Cardiac muscle cell (in vitro differentiated cells and primary cell): Measurements from ENCODE around the gene EWSR1. TPM values are rescaled to one million over a fixed set of nuclear protein-coding genes. Genes with fewer than 3 reads are reported as not detected.
"Not testable (repeated sequence)": the region's sequence is repeated elsewhere in the genome, so short reads cannot be mapped to it uniquely, and the experiment has no call there.

Experiments used
- DNase-seq, 2 donors: peaks; one replicate each; pipeline versions ENCODE4 v3.0.0 to v3.0.0-alpha.2; 2010 to 2017; ENCODE audit warnings: low read depth in 1 of 2, low spot score in 1 of 2
- H3K27ac ChIP-seq: fragments of 200-600 bp; sonication (generic); 2 replicates; pipeline ENCODE4 v1.5.1; 2016
- H3K27me3 ChIP-seq: fragments of 200-600 bp; sonication (generic); 2 replicates; pipeline ENCODE4 v1.6.0; 2016; ENCODE audit warnings: control low read depth
- H3K36me3 ChIP-seq: fragments of 200-600 bp; sonication (generic); 2 replicates; pipeline ENCODE4 v1.5.1; 2016; ENCODE audit warnings: control low read depth
- H3K4me1 ChIP-seq: fragments of 200-600 bp; sonication (generic); 2 replicates; pipeline ENCODE4 v1.8.1; 2017; ENCODE audit warnings: low read depth, mild to moderate bottlenecking, mixed run types
- H3K4me3 ChIP-seq: fragments of 200-600 bp; sonication (generic); 2 replicates; pipeline ENCODE4 v1.5.1; 2016; ENCODE audit warnings: mild to moderate bottlenecking
- H3K9me3 ChIP-seq: fragments of 200-600 bp; sonication (generic); 2 replicates; pipeline ENCODE4 v1.5.1; 2017; ENCODE audit warnings: low read depth, mild to moderate bottlenecking, control low read depth
- polyA plus RNA-seq: library from polyadenylated mRNA; unstranded; fragments of >200 nt; fragmentation: Nextera tagmentation; extraction: Ambion mirVana; gene quantifications from 2 replicates; pipeline ENCODE4 v1.2.1, GENCODE V29; 2016
- total RNA-seq: library from RNA; depleted of rRNA; stranded (reverse); fragments of >200 nt; gene quantifications from 2 replicates; pipeline ENCODE4 v1.2.3, GENCODE V29; 2016
- TF ChIP-seq, protein P1 (sequence below): IDR thresholded peaks from 2 replicates; pipeline ENCODE4 v1.5.1; 2012; ENCODE audit warnings: low read depth, mild to moderate bottlenecking, low read length

Gene EWSR1
- total and polyA plus RNA-seq, 2 experiments from 2014 or later = 266 to 349 TPM

DNA sequence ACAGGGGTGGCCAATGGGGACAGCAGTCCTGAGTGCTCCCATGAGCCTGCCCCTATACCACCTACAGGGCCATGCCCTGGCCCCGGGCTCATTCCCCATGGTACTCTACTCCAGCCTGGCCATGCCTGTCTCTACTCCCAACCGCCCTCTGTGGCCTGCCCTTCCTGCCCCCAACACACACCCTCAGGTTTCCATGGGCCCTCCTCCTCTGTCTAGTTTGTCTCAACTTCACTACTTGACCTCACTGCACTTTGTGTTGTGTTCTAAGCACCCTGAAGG, 73.7 kb downstream of the EWSR1 start:
- Histone ChIP-seq H3K27ac (peak overlapping the region; percentile 65), H3K4me1 (peaks cover 30% of the 10 kb centered on the region), H3K27me3 (no peaks in the 10 kb centered on the region), H3K36me3 (peaks cover 29% of the 10 kb centered on the region), H3K9me3 (no peaks in the 10 kb centered on the region), H3K4me3 (no peak overlapping the region)
- TF ChIP-seq, protein P1, sequence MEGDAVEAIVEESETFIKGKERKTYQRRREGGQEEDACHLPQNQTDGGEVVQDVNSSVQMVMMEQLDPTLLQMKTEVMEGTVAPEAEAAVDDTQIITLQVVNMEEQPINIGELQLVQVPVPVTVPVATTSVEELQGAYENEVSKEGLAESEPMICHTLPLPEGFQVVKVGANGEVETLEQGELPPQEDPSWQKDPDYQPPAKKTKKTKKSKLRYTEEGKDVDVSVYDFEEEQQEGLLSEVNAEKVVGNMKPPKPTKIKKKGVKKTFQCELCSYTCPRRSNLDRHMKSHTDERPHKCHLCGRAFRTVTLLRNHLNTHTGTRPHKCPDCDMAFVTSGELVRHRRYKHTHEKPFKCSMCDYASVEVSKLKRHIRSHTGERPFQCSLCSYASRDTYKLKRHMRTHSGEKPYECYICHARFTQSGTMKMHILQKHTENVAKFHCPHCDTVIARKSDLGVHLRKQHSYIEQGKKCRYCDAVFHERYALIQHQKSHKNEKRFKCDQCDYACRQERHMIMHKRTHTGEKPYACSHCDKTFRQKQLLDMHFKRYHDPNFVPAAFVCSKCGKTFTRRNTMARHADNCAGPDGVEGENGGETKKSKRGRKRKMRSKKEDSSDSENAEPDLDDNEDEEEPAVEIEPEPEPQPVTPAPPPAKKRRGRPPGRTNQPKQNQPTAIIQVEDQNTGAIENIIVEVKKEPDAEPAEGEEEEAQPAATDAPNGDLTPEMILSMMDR = no peak
- DNase-seq = no peak

DNA sequence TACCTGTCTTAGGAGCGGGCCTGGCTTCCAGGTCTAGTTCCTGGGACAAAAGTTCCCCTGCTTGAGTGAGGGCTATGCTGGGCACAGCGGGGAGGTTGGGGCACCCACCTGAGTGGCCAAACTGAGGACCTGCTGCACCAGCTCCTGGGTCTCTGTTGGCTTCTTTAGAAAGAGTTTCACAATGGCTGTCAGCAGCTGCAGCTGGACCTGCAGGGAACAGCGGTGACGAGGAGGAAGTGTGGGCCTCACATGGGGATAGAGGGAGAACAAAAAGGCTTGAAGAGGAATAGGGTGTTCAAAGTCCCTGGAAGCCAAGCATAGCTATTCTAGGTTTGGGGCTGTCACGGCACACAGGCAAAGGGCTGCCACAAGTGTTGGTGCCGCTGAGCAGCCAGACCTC, 74.1 kb downstream of the EWSR1 start:
- TF ChIP-seq, protein P1 = no peak
- Histone ChIP-seq H3K9me3 (no peaks in the 10 kb centered on the region), H3K4me1 (peaks cover 30% of the 10 kb centered on the region), H3K27me3 (no peaks in the 10 kb centered on the region), H3K36me3 (peaks cover 30% of the 10 kb centered on the region), H3K27ac (peak overlapping the region; percentile 65), H3K4me3 (no peak overlapping the region)
- DNase-seq = no peak

DNA sequence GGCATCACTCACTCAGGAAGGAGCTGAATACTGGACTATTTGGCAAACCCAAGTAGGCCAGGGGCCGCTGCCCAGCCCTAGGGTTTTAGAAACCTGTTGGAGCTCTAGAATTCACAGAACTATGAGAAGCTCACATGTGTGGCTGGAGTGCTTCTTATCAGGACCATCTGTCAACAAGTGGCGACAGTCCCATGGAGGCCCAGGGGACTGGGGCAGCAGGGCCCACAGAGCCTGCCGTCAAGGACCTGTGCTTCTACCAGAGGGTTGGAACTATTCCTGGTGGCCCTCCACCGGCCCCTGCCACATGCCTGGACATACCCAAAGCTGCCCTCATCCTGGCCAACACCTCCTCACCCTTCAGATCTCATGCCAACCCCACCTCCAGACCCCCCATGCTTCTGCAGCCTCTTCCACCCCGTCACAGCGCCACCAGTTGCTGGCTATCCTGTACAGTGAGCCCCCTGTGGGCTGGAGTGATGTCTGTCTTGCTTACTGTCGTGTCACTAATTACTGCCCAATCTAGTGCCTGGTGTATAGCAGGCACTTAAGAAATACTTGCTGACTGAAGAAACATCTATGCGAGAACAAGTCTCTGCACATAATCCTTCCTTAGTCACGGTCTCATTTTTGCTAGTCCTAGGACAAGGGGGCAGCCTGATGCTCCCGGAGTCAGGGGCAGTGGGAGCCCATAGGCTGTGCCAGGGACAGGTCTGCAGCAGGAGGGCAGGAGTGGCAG, 74.7 kb downstream of the EWSR1 start:
- DNase-seq = peak in 1 of 2 donors; percentile 64
- Histone ChIP-seq H3K27ac (peak overlapping the region; percentile 65), H3K4me3 (no peak overlapping the region), H3K4me1 (peaks cover 30% of the 10 kb centered on the region), H3K27me3 (no peaks in the 10 kb centered on the region), H3K9me3 (no peaks in the 10 kb centered on the region), H3K36me3 (peaks cover 34% of the 10 kb centered on the region)
- TF ChIP-seq, protein P1 = no peak

DNA sequence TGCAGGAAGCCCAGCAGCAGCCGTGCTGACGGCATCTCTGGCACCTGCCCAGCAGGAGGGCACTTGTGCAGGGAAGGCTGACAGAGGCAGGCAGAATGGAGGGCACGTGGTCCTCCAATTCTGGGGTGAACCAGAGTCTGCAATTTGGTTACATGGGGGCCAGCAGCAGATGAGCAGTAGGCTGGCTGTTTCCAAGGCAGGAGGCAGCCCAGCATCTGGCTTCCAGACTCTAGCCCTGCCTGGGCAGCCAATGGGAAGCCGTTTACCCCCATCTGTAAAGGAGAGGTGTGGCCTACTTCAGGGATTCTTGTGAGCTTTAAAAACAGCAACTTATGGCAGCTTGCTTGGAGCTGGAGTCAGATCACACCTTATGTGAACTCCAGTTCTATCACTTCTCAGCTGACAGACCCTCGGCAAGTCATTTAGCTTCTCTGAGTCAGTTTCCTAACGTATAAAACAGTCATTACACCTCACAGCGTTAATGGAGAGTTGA, 75.3 kb downstream of the EWSR1 start:
- no peaks in the 10 kb centered on the region for H3K9me3 ChIP-seq
- H3K4me3 ChIP-seq = no peak overlapping the region
- peak overlapping the region; percentile 65 for H3K27ac ChIP-seq
- peaks cover 33% of the 10 kb centered on the region for H3K36me3 ChIP-seq
- DNase-seq = peak; percentile 29 to 49
- no peaks in the 10 kb centered on the region for H3K27me3 ChIP-seq
- TF ChIP-seq, protein P1 = no peak
- H3K4me1 ChIP-seq = peaks cover 30% of the 10 kb centered on the region

DNA sequence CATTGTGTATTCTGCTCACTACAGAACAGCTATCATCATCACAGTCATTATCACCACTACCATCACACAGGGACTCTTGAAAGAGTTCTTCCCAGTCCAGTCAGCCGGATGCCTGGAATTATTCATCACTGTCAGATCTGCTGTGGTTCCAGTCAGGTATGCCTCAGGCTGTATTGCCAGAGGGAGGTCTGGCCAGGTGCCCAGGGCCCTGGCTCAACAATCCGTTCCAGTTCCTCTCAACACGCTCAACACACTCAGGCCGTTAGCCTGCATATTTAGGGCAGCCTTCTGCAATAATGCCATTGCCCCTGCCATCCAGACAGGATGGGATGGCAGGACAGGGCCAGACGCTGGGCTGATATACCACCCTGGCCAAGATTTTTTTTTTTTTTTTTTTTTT, 76.1 kb downstream of the EWSR1 start:
- TF ChIP-seq, protein P1 = no peak
- Histone ChIP-seq H3K9me3 (no peaks in the 10 kb centered on the region), H3K36me3 (peaks cover 34% of the 10 kb centered on the region), H3K27ac (peak overlapping the region; percentile 65), H3K27me3 (no peaks in the 10 kb centered on the region), H3K4me1 (peaks cover 30% of the 10 kb centered on the region), H3K4me3 (no peak overlapping the region)
- peak; percentile 55 to 90 for DNase-seq

DNA sequence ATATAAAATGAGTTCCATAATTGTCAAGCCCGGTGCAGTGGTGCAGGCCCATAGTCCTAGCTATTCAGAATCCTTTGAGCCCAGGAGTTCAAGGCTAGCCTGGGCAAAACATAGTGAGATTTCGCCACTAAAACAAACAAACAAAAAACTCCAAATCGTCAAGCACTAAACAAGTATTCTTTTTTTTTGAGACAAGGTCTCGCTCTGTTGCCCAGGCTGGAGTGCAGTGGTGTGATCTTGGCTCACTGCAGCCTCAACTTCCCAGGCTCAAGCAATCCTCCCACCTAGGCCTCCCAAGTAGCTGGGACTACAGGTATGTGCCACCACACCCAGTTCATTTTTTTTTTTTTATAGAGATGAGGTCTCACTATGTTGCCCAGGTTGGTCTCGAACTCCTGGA, 76.8 kb downstream of the EWSR1 start:
- Histone ChIP-seq H3K4me1 (peaks cover 30% of the 10 kb centered on the region), H3K36me3 (peaks cover 38% of the 10 kb centered on the region)
- DNase-seq, H3K27ac ChIP-seq, H3K4me3 ChIP-seq, H3K27me3 ChIP-seq, H3K9me3 ChIP-seq: not testable (repeated sequence)
